ENCODE results near the gene ST6GALNAC1. TPM values are rescaled to one million over a fixed set of nuclear protein-coding genes. Genes with fewer than 3 reads are reported as not detected.

ST6GALNAC1 gene
- polyA plus RNA-seq, 1 donor (not counting 4 experiments of a cell fraction or from before 2014, with no cell fraction given), result 0.46 TPM

DNA sequence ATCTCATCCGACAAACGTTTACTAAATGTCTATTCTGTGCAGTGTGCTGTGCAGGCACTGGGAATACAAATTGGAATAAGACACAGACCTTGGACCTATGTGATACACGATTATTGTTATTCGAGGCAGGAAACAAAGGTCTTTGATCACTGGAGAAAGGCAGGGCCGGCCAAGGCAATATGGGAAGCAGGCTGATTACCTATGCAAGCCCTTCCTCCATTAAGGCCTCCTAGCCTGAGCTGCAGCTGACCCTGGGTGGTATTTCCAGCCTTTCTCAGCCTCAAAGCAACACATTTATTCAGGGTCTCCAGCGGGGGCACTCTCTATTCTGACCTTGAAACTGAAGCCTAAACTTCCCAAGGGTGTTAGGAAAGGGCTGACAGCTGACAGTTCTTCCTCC lies 13.4 kb downstream of the ST6GALNAC1 start:
- Histone ChIP-seq H4K20me1 (ENCODE audit: control insufficient read depth, extremely low read depth, insufficient read depth, low read length) (no peaks in the 10 kb centered on the region), H3K79me2 (ENCODE audit: control insufficient read depth, insufficient read depth, low read length) (no peaks in the 10 kb centered on the region), H3K4me1 (ENCODE audit: control insufficient read depth, extremely low read depth, insufficient read depth, low read length) (no peaks in the 10 kb centered on the region), H3K4me2 (ENCODE audit: control insufficient read depth, extremely low read depth, insufficient read depth, low read depth, low read length) (no peak overlapping the region), H3K27me3 (ENCODE audit: control insufficient read depth, extremely low read depth, insufficient read depth, low read length) (peaks cover 5% of the 10 kb centered on the region), H3K4me3 (ENCODE audit: control insufficient read depth in 2 of 3, extremely low read depth in 1 of 3, insufficient read depth in 2 of 3, low read depth in 1 of 3, low read length in 3 of 3) (no peak overlapping the region), H3K27ac (ENCODE audit: control insufficient read depth, insufficient read depth, low read length) (no peak overlapping the region), H2AFZ (ENCODE audit: control insufficient read depth, low read length) (no peak overlapping the region), H3K9ac (ENCODE audit: control insufficient read depth, extremely low read depth, insufficient read depth, low read length) (no peak overlapping the region), H3K36me3 (ENCODE audit: control insufficient read depth in 2 of 2, extremely low read depth in 1 of 2, insufficient read depth in 2 of 2, low read length in 2 of 2) (no peaks in the 10 kb centered on the region), H3K9me1 (ENCODE audit: control insufficient read depth, extremely low read depth, insufficient read depth, low read length) (no peaks in the 10 kb centered on the region), H3K9me3 (ENCODE audit: control insufficient read depth, low read depth, low read length) (no peaks in the 10 kb centered on the region)
- no peak for DNase-seq (ENCODE audit: low read depth, low spot score)
- TF ChIP-seq, protein P1, sequence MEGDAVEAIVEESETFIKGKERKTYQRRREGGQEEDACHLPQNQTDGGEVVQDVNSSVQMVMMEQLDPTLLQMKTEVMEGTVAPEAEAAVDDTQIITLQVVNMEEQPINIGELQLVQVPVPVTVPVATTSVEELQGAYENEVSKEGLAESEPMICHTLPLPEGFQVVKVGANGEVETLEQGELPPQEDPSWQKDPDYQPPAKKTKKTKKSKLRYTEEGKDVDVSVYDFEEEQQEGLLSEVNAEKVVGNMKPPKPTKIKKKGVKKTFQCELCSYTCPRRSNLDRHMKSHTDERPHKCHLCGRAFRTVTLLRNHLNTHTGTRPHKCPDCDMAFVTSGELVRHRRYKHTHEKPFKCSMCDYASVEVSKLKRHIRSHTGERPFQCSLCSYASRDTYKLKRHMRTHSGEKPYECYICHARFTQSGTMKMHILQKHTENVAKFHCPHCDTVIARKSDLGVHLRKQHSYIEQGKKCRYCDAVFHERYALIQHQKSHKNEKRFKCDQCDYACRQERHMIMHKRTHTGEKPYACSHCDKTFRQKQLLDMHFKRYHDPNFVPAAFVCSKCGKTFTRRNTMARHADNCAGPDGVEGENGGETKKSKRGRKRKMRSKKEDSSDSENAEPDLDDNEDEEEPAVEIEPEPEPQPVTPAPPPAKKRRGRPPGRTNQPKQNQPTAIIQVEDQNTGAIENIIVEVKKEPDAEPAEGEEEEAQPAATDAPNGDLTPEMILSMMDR (optimal IDR thresholded peaks at IDR 0.05 in 1 of 3, IDR thresholded peaks at IDR 0.05 in 1 of 3, conservative IDR thresholded peaks at IDR 0.05 in 1 of 3; ENCODE audit: extremely low read depth in 1 of 3, insufficient read depth in 2 of 3, low read length in 3 of 3), result no peak
- TF ChIP-seq EZH2 (IDR thresholded peaks at IDR 0.05; ENCODE audit: low read length), result no peak
- dilution Hi-C loops (cut with MboI; ENCODE audit: extremely low pct_ligation_motif_present, low sequenced_read_pairs), result no loop called here
- no peak for FAIRE-seq

DNA sequence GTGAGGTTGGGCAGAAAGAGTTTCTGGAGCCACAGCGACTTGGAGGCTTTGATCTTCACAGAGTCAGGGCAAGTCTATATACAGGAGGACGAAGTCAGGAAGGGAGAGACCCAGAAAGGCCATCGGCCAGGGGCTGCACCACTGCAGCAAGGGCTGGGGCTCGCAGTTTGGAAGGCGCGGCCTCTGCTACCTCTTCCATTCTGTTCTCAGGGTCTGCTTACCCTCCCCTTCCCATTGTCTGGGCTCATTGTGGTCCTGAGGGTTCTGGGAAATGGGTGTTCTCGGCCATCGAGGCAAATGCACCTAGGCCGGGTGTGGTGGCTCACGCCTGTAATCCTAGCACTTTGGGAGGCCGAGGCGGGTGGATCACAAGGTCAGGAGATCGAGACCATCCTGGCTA lies 16.0 kb downstream of the ST6GALNAC1 start:
- no peak for DNase-seq (ENCODE audit: low read depth, low spot score)
- H3K27ac ChIP-seq (ENCODE audit: control insufficient read depth, insufficient read depth, low read length), result no peak overlapping the region
- H3K4me1 ChIP-seq (ENCODE audit: control insufficient read depth, extremely low read depth, insufficient read depth, low read length), result peaks cover 9% of the 10 kb centered on the region
- H3K79me2 ChIP-seq (ENCODE audit: control insufficient read depth, insufficient read depth, low read length), result no peaks in the 10 kb centered on the region
- no peaks in the 10 kb centered on the region for H4K20me1 ChIP-seq (ENCODE audit: control insufficient read depth, extremely low read depth, insufficient read depth, low read length)
- no peak overlapping the region for H3K9ac ChIP-seq (ENCODE audit: control insufficient read depth, extremely low read depth, insufficient read depth, low read length)
- H3K9me1 ChIP-seq (ENCODE audit: control insufficient read depth, extremely low read depth, insufficient read depth, low read length), result no peaks in the 10 kb centered on the region
- dilution Hi-C loops (cut with MboI; ENCODE audit: extremely low pct_ligation_motif_present, low sequenced_read_pairs), result no loop called here
- H3K27me3 ChIP-seq (ENCODE audit: control insufficient read depth, extremely low read depth, insufficient read depth, low read length), result peaks cover 5% of the 10 kb centered on the region
- no peak overlapping the region for H2AFZ ChIP-seq (ENCODE audit: control insufficient read depth, low read length)
- H3K9me3 ChIP-seq (ENCODE audit: control insufficient read depth, low read depth, low read length), result no peaks in the 10 kb centered on the region
- H3K36me3 ChIP-seq (ENCODE audit: control insufficient read depth in 2 of 2, extremely low read depth in 1 of 2, insufficient read depth in 2 of 2, low read length in 2 of 2), result no peaks in the 10 kb centered on the region
- H3K4me3 ChIP-seq (ENCODE audit: control insufficient read depth in 2 of 3, extremely low read depth in 1 of 3, insufficient read depth in 2 of 3, low read depth in 1 of 3, low read length in 3 of 3), result no peak overlapping the region
- no peak overlapping the region for H3K4me2 ChIP-seq (ENCODE audit: control insufficient read depth, extremely low read depth, insufficient read depth, low read depth, low read length)
- TF ChIP-seq, protein P1 (optimal IDR thresholded peaks at IDR 0.05 in 1 of 3, IDR thresholded peaks at IDR 0.05 in 1 of 3, conservative IDR thresholded peaks at IDR 0.05 in 1 of 3; ENCODE audit: extremely low read depth in 1 of 3, insufficient read depth in 2 of 3, low read length in 3 of 3), result no peak
- no peak for TF ChIP-seq EZH2 (IDR thresholded peaks at IDR 0.05; ENCODE audit: low read length)
- no peak for FAIRE-seq
